ENCODE data around the gene ELL2. TPM values are rescaled to one million over a fixed set of nuclear protein-coding genes. Genes with fewer than 3 reads are reported as not detected.

The ELL2 gene
- total and polyA plus RNA-seq, 4 donors, result 12.3 to 79.6 (median 49.0) TPM

DNA sequence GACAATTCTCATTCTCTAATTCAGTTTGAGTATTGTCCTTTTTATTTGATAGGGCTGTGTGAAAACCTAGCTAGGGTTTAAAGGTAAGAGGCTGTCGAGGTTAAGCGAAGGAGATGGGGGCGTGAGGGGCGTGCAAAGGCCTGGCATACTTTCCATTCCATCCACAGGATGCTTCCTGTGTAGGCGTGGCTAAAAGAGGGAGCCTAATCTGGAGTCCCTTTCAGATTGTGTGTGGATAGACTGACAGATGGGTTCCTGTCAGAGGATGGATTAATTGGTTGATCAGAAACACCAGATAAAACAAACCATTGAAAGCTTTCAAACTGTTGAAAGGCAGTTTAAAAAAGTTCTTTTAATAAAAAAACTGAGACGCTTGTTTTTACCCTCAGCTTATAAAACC lies 1.1 kb upstream of the ELL2 start:
- no peak overlapping the region for H3K4me3 ChIP-seq
- no peaks in the 10 kb centered on the region for H3K9me3 ChIP-seq (ENCODE audit: control insufficient read depth in 4 of 4, insufficient read depth in 3 of 4, low read length in 3 of 4)
- no peak for ATAC-seq (ENCODE audit: insufficient read depth, low FRiP score)
- DNase-seq, result no peak
- TF ChIP-seq, protein P1, sequence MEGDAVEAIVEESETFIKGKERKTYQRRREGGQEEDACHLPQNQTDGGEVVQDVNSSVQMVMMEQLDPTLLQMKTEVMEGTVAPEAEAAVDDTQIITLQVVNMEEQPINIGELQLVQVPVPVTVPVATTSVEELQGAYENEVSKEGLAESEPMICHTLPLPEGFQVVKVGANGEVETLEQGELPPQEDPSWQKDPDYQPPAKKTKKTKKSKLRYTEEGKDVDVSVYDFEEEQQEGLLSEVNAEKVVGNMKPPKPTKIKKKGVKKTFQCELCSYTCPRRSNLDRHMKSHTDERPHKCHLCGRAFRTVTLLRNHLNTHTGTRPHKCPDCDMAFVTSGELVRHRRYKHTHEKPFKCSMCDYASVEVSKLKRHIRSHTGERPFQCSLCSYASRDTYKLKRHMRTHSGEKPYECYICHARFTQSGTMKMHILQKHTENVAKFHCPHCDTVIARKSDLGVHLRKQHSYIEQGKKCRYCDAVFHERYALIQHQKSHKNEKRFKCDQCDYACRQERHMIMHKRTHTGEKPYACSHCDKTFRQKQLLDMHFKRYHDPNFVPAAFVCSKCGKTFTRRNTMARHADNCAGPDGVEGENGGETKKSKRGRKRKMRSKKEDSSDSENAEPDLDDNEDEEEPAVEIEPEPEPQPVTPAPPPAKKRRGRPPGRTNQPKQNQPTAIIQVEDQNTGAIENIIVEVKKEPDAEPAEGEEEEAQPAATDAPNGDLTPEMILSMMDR (IDR thresholded peaks at IDR 0.05; ENCODE audit: control extremely low read depth, extremely low read depth), result no peak
- H3K36me3 ChIP-seq (ENCODE audit: control insufficient read depth in 4 of 4, insufficient read depth in 4 of 4, low read length in 4 of 4), result no peaks in the 10 kb centered on the region
- H3K9ac ChIP-seq (ENCODE audit: insufficient read depth in 1 of 2, low read length in 2 of 2), result no peak overlapping the region
- peak overlapping the region; percentile 26 to 92 for H3K27ac ChIP-seq (ENCODE audit: low read depth in 1 of 2, low read length in 1 of 2)
- WGBS, 2 donors, result 51 to 74% methylated on average over 6 of the region's 6 CpGs
- peaks cover 0 to 22% (median 7%) of the 10 kb centered on the region in 5 donors for H3K4me1 ChIP-seq (ENCODE audit: control insufficient read depth in 5 of 5, insufficient read depth in 5 of 5, low read length in 5 of 5)
- H3K27me3 ChIP-seq (ENCODE audit: control insufficient read depth in 3 of 3, insufficient read depth in 3 of 3, low read length in 2 of 3), result peaks cover 0 to 2% (median 0%) of the 10 kb centered on the region in 3 donors

DNA sequence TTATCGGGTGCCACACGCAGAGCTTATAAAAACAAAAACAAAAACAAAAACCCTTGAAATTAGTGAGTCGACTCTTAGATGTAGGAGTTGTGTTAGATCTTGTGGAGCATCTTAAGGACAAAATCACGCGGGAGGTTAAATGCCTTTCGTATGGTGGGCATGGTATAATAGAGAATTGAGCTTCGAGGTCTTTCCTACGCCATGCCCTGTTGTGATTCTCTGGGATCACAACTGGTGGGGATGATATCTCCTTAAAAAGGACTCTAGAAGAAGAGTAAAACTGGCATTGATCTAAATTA lies 773 bp upstream of the ELL2 start:
- TF ChIP-seq, protein P1 (IDR thresholded peaks at IDR 0.05; ENCODE audit: control extremely low read depth, extremely low read depth), result no peak
- Histone ChIP-seq H3K4me1 (ENCODE audit: control insufficient read depth in 5 of 5, insufficient read depth in 5 of 5, low read length in 5 of 5) (peaks cover 0 to 22% (median 7%) of the 10 kb centered on the region in 5 donors), H3K9ac (ENCODE audit: insufficient read depth in 1 of 2, low read length in 2 of 2) (peak overlapping the region in 1 of 2 donors; percentile 61), H3K9me3 (ENCODE audit: control insufficient read depth in 4 of 4, insufficient read depth in 3 of 4, low read length in 3 of 4) (no peaks in the 10 kb centered on the region), H3K27me3 (ENCODE audit: control insufficient read depth in 3 of 3, insufficient read depth in 3 of 3, low read length in 2 of 3) (peaks cover 0 to 2% (median 0%) of the 10 kb centered on the region in 3 donors), H3K4me3 (no peak overlapping the region), H3K27ac (ENCODE audit: low read depth in 1 of 2, low read length in 1 of 2) (peak overlapping the region; percentile 92 to 93), H3K36me3 (ENCODE audit: control insufficient read depth in 4 of 4, insufficient read depth in 4 of 4, low read length in 4 of 4) (no peaks in the 10 kb centered on the region)
- ATAC-seq (ENCODE audit: insufficient read depth, low FRiP score) (no peak), DNase-seq (no peak)
- WGBS, 2 donors, result 57 to 60% methylated on average over 8 of the region's 8 CpGs

DNA sequence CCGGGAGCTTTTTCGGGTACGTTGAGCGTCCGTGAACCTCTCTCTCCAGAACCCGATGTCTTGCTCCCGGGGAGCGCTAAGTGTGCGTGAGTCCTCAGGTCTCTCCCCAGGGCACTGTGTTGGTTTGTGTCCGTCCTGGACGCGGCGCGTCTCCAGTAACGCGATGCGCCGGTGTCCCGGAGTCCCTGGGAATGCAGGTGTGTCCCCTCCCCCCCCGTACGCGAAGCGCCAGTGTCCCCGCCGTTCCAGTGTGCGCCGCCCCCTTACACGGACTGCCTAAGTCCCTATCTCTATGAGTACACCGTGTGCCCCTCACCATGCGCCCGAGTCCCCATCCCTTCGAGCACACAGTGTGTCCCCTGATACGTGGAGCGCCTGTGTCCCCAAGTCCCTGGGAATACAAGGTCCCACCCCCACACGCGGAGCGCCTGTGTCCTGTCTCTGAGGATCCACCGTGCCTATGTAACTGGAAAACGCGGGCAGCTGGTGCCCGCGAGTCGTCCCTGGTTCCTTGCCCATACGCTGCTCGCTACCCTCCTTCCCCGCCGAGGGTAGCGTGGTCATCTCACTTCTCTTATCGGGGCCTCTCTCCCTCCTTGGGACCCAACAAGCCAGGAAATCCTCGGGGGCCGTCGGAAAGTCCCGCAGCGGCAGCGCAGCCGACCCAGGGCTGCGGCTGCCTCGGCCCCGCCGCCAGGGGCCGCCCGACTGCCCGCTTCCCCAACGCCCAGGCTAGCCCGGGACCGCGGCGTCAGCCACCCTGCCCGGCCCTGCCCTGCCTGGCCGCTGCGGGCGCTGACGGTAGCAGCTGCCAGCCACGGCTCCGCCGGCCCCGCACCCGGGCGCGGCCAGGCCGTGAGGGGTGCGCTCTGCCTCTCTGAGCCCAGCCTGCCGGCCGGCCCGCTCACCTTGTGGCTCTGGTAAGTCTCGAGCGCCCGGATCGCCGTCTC lies 709 bp downstream of the ELL2 start:
- H3K27ac ChIP-seq (ENCODE audit: low read depth in 1 of 2, low read length in 1 of 2), result peak overlapping the region; percentile 98 to 99
- H3K27me3 ChIP-seq (ENCODE audit: control insufficient read depth in 3 of 3, insufficient read depth in 3 of 3, low read length in 2 of 3), result peaks cover 0 to 2% (median 0%) of the 10 kb centered on the region in 3 donors
- peaks cover 0 to 26% (median 7%) of the 10 kb centered on the region in 5 donors for H3K4me1 ChIP-seq (ENCODE audit: control insufficient read depth in 5 of 5, insufficient read depth in 5 of 5, low read length in 5 of 5)
- peak overlapping the region; percentile 55 for H3K4me3 ChIP-seq
- DNase-seq, result peak; percentile 78 to 84 (median 83)
- TF ChIP-seq, protein P1 (IDR thresholded peaks at IDR 0.05; ENCODE audit: control extremely low read depth, extremely low read depth), result peak; percentile 58
- H3K36me3 ChIP-seq (ENCODE audit: control insufficient read depth in 4 of 4, insufficient read depth in 4 of 4, low read length in 4 of 4), result no peaks in the 10 kb centered on the region
- peak overlapping the region; percentile 50 to 79 for H3K9ac ChIP-seq (ENCODE audit: insufficient read depth in 1 of 2, low read length in 2 of 2)
- WGBS, 2 donors, result 0 to 1% methylated on average over 62 to 90 of the region's 90 CpGs
- ATAC-seq (ENCODE audit: insufficient read depth, low FRiP score), result peak; percentile 88
- no peaks in the 10 kb centered on the region for H3K9me3 ChIP-seq (ENCODE audit: control insufficient read depth in 4 of 4, insufficient read depth in 3 of 4, low read length in 3 of 4)
